Upper lobe of left lung (tissue), 6 donors: Measurements from ENCODE around the gene EFCAB10. TPM values are rescaled to one million over a fixed set of nuclear protein-coding genes. Genes with fewer than 3 reads are reported as not detected.

ENCODE experiments used
- ATAC-seq, 2 donors: fragments of 200-7000 bp; cut with Tn5 transposase; one replicate each; pipeline ENCODE4 v1.9.1; 2022; ENCODE audit warnings: mild to moderate bottlenecking in 2 of 2, moderate library complexity in 2 of 2; ENCODE audit not compliant: low FRiP score in 2 of 2
- DNase-seq, 2 donors: peaks; one replicate each; pipeline ENCODE4 v3.0.0-alpha.2; 2019 to 2020
- H3K27ac ChIP-seq, 4 donors: fragments of 200-600 bp; sonication (generic); one replicate each; pipeline ENCODE4 v1.5.1; 2016 to 2019
- H3K27me3 ChIP-seq, 4 donors: fragments of 200-600 bp; sonication (generic); one replicate each; pipeline ENCODE4 v1.5.1; 2017 to 2019
- H3K36me3 ChIP-seq, 4 donors: fragments of 200-600 bp; sonication (generic); one replicate each; pipeline ENCODE4 v1.5.1; 2016 to 2019
- H3K4me1 ChIP-seq, 4 donors: fragments of 200-600 bp; sonication (generic); one replicate each; pipeline ENCODE4 v1.5.1; 2018 to 2019
- H3K4me3 ChIP-seq, 4 donors: fragments of 200-600 bp; sonication (generic); one replicate each; pipeline ENCODE4 v1.5.1; 2017 to 2019; ENCODE audit warnings: mild to moderate bottlenecking in 2 of 4, moderate library complexity in 1 of 4
- H3K9me3 ChIP-seq, 4 donors: fragments of 200-600 bp; sonication (generic); one replicate each; pipeline ENCODE4 v1.5.1; 2018 to 2019
- EP300 ChIP-seq, 4 donors: sonication (generic); formaldehyde crosslinking; IDR thresholded peaks; one replicate each; pipeline ENCODE4 v1.5.1; 2017; ENCODE audit warnings: antibody characterized with exemption in 4 of 4, control low read depth in 2 of 4
- POLR2A ChIP-seq, 4 donors: fragments of 450-650 bp; IDR thresholded peaks; one replicate each; pipeline ENCODE4 v1.5.1; 2016 to 2017; ENCODE audit warnings: antibody characterized with exemption in 4 of 4, mild to moderate bottlenecking in 2 of 4
- POLR2AphosphoS5 ChIP-seq, 2 donors: sonication (generic); formaldehyde crosslinking; IDR thresholded peaks; one replicate each; pipeline ENCODE4 v1.5.1; 2017; ENCODE audit warnings: antibody characterized with exemption in 2 of 2
- WGBS, 2 donors: methylation state at CpG; one replicate each; pipeline ENCODE4 v1.1.5; 2017 to 2018; 5-methylcytosine and 5-hydroxymethylcytosine counted together
- total RNA-seq, 6 donors: library from RNA; depleted of rRNA in 4 of 6; stranded (reverse); fragments of >200 nt in 4 of 6; gene quantifications; one replicate each; pipeline versions ENCODE4 v1.1.0 to v1.2.1, GENCODE V29; 2016 to 2021
- TF ChIP-seq, protein P1 (sequence below), 6 experiments: fragments of 450-650 bp in 4 of 6; fragments of 200-600 bp in 2 of 6; sonication (generic) in 2 of 6; IDR thresholded peaks; one replicate each; pipeline ENCODE4 v1.5.1; 2016 to 2019; ENCODE audit warnings: antibody characterized with exemption in 6 of 6
- donor health status: DM: no; HTN: no; CAD: no; lungs with moderate emphysema.
- donor health status: DM: no; HTN: yes; CAD: no; lungs with severe emphysema.

EFCAB10 gene
- total RNA-seq, 6 donors from 2014 or later = 0.86 to 26.2 (median 5.1) TPM; not detected in 1

GRCh38 chr7:105538339-105538738, 43.0 kb downstream of the EFCAB10 start:
- WGBS, 2 donors = 67 to 77% methylated on average over 2 of the region's 2 CpGs
- peaks cover 11 to 72% (median 50%) of the 10 kb centered on the region in 4 donors for H3K36me3 ChIP-seq
- H3K4me1 ChIP-seq = peaks cover 2 to 9% (median 7%) of the 10 kb centered on the region in 4 donors
- no peaks in the 10 kb centered on the region for H3K27me3 ChIP-seq
- DNase-seq (no peak), ATAC-seq (no peak)
- H3K4me3 ChIP-seq = no peak overlapping the region
- no peak overlapping the region for H3K27ac ChIP-seq
- TF ChIP-seq, protein P1, sequence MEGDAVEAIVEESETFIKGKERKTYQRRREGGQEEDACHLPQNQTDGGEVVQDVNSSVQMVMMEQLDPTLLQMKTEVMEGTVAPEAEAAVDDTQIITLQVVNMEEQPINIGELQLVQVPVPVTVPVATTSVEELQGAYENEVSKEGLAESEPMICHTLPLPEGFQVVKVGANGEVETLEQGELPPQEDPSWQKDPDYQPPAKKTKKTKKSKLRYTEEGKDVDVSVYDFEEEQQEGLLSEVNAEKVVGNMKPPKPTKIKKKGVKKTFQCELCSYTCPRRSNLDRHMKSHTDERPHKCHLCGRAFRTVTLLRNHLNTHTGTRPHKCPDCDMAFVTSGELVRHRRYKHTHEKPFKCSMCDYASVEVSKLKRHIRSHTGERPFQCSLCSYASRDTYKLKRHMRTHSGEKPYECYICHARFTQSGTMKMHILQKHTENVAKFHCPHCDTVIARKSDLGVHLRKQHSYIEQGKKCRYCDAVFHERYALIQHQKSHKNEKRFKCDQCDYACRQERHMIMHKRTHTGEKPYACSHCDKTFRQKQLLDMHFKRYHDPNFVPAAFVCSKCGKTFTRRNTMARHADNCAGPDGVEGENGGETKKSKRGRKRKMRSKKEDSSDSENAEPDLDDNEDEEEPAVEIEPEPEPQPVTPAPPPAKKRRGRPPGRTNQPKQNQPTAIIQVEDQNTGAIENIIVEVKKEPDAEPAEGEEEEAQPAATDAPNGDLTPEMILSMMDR (IDR thresholded peaks at IDR 0.05) = no peak
- TF ChIP-seq EP300 (IDR thresholded peaks at IDR 0.05) (no peak), POLR2A (IDR thresholded peaks at IDR 0.05) (no peak), POLR2AphosphoS5 (IDR thresholded peaks at IDR 0.05) (no peak)
- H3K9me3 ChIP-seq = no peaks in the 10 kb centered on the region

- Histone ChIP-seq H3K9me3 (no peaks in the 10 kb centered on the region), H3K36me3 (peaks cover 0 to 17% (median 7%) of the 10 kb centered on the region in 4 donors), H3K4me3 (peak overlapping the region; percentile 68 to 89 (median 84)), H3K27me3 (no peaks in the 10 kb centered on the region), H3K27ac (peak overlapping the region; percentile 79 to 94 (median 89)), H3K4me1 (peaks cover 11 to 24% (median 21%) of the 10 kb centered on the region in 4 donors)
- no peak for DNase-seq
- no peak for ATAC-seq
- TF ChIP-seq, protein P1 (IDR thresholded peaks at IDR 0.05) = no peak
- TF ChIP-seq POLR2A (IDR thresholded peaks at IDR 0.05) (no peak), POLR2AphosphoS5 (IDR thresholded peaks at IDR 0.05) (no peak), EP300 (IDR thresholded peaks at IDR 0.05) (no peak)
- WGBS, 2 donors = 39 to 50% methylated on average over 11 to 12 of the region's 12 CpGs
These were observed 48.4 kb downstream of the EFCAB10 start for GRCh38 chr7:105532709-105533460.

DNA sequence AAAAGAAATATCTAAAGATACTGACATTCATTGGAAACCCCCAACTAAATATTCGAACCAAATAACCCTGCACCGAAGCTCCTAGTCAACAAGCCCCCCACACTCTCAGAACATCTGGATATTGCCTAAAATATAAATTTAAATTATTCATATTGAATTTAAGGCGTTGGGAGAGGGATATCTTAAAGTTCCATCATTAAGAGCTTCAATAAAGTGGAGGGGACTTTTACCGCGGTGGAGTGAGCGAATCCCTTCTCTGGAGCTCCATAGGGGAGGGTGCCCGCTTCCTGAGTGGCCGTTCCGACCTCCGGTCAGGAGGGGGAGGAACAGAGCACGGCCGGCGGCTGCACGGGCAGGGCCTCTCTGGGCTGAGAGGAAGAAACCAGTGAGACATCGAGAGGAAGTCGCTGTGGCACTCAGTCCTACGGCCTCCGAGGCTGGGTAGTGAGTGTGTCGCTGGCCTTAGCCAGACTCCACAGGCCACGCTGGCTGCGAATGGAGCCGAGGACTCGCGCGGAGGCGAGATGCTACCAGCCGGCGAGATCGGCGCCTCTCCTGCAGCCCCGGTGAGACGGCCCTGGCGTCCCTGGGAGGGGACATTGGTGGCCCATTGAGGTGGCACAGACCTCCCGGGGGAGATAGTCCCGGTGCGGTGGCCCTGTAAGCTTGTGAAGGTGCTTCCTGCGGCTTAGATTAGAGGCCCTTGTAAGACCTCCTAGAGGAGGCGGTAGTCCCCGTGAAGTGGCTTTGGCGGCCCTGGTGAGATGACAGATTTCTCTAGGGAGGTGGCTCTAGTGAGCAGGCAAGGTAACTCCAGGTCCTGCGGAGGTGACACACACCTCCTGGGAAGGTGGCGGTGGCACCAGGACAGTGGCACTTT, 49.3 kb downstream of the EFCAB10 start, which contains the start of gene RINT1:
RINT1 (plus strand) TSS at position 410 of the 880 bp plus-strand sequence; CDS start at position 525, 115 bp downstream.
- H3K27me3 ChIP-seq = no peaks in the 10 kb centered on the region
- peaks cover 0 to 9% (median under 1%) of the 10 kb centered on the region in 4 donors for H3K36me3 ChIP-seq
- peaks cover 11 to 24% (median 21%) of the 10 kb centered on the region in 4 donors for H3K4me1 ChIP-seq
- no peaks in the 10 kb centered on the region for H3K9me3 ChIP-seq
- H3K4me3 ChIP-seq = peak within 1 kb of the TSS; percentile 68 to 89 (median 84)
- DNase-seq (peak; percentile 96 to 97), ATAC-seq (peak; percentile 100)
- H3K27ac ChIP-seq = peak within 1 kb of the TSS; percentile 79 to 94 (median 89)
- 2 to 3% methylated on average over 25 to 26 of the region's 42 CpGs for WGBS, 2 donors
- TF ChIP-seq, protein P1 (IDR thresholded peaks at IDR 0.05) = peak; percentile 26 to 81 (median 54)
- TF ChIP-seq POLR2AphosphoS5 (IDR thresholded peaks at IDR 0.05) (peak; percentile 87), POLR2A (IDR thresholded peaks at IDR 0.05) (peak in 3 of 4 donors; percentile 76 to 87 (median 87)), EP300 (IDR thresholded peaks at IDR 0.05) (no peak)

GRCh38 chr7:105530546-105530945, 50.7 kb downstream of the EFCAB10 start:
- H3K4me1 ChIP-seq = peaks cover 11 to 24% (median 21%) of the 10 kb centered on the region in 4 donors
- no peak for TF ChIP-seq POLR2A (IDR thresholded peaks at IDR 0.05)
- no peak for TF ChIP-seq EP300 (IDR thresholded peaks at IDR 0.05)
- no peak for TF ChIP-seq POLR2AphosphoS5 (IDR thresholded peaks at IDR 0.05)
- TF ChIP-seq, protein P1 (IDR thresholded peaks at IDR 0.05) = no peak
- no peaks in the 10 kb centered on the region for H3K9me3 ChIP-seq
- no peak overlapping the region for H3K4me3 ChIP-seq
- 95 to 96% methylated on average over 20 of the region's 20 CpGs for WGBS, 2 donors
- H3K27me3 ChIP-seq = no peaks in the 10 kb centered on the region
- DNase-seq (peak in 1 of 2 donors; percentile 52), ATAC-seq (no peak)
- no peak overlapping the region for H3K27ac ChIP-seq
- no peaks in the 10 kb centered on the region for H3K36me3 ChIP-seq
